NCI-H526 (cell line): ENCODE measurements around the gene EHD4.

Experiments used
- DNase-seq, 2 experiments: peaks; one replicate each; lab custom pipeline; 2025; lab: John Stamatoyannopoulos, UW

The EHD4 gene

GRCh38 chr15:41980654-41981323, 8.4 kb upstream of the EHD4 start:
- DNase-seq: no peak

GRCh38 chr15:41979493-41980266, 7.3 kb upstream of the EHD4 start:
- DNase-seq: no peak

GRCh38 chr15:41978534-41978933, 6.2 kb upstream of the EHD4 start:
- no peak for DNase-seq

- DNase-seq: no peak
These were observed 5.5 kb upstream of the EHD4 start for GRCh38 chr15:41977757-41978383.

GRCh38 chr15:41975669-41976068, 3.3 kb upstream of the EHD4 start:
- DNase-seq: no peak

- DNase-seq: no peak
These were observed 1.7 kb upstream of the EHD4 start for GRCh38 chr15:41974041-41974440.

GRCh38 chr15:41971895-41972252, 483 bp downstream of the EHD4 start:
- DNase-seq: no peak

- peak; percentile 39 to 72 for DNase-seq
These were observed 1.1 kb downstream of the EHD4 start for GRCh38 chr15:41971089-41971894.

- no peak for DNase-seq
These were observed 1.9 kb downstream of the EHD4 start for GRCh38 chr15:41970456-41970855.

GRCh38 chr15:41969851-41970431, 2.4 kb downstream of the EHD4 start:
- no peak for DNase-seq

- DNase-seq: no peak
These were observed 3.7 kb downstream of the EHD4 start for GRCh38 chr15:41968701-41969100.

GRCh38 chr15:41967506-41968206, 4.7 kb downstream of the EHD4 start:
- DNase-seq: no peak

- no peak for DNase-seq
These were observed 5.4 kb downstream of the EHD4 start for GRCh38 chr15:41966920-41967465.

GRCh38 chr15:41966414-41966812, 5.9 kb downstream of the EHD4 start:
- DNase-seq: no peak

GRCh38 chr15:41965441-41966413, 6.6 kb downstream of the EHD4 start:
- DNase-seq: no peak

- no peak for DNase-seq
These were observed 10.7 kb downstream of the EHD4 start for GRCh38 chr15:41961595-41962202.

- DNase-seq: no peak
These were observed 11.3 kb downstream of the EHD4 start for GRCh38 chr15:41961001-41961518.

GRCh38 chr15:41958002-41958420, 14.3 kb downstream of the EHD4 start:
- no peak for DNase-seq
